ENCODE measurements around the gene FBXL14. TPM values are rescaled to one million over a fixed set of nuclear protein-coding genes. Genes with fewer than 3 reads are reported as not detected.

Gene FBXL14
- total RNA-seq, 1 experiment from 2014 or later: 7.9 TPM

DNA sequence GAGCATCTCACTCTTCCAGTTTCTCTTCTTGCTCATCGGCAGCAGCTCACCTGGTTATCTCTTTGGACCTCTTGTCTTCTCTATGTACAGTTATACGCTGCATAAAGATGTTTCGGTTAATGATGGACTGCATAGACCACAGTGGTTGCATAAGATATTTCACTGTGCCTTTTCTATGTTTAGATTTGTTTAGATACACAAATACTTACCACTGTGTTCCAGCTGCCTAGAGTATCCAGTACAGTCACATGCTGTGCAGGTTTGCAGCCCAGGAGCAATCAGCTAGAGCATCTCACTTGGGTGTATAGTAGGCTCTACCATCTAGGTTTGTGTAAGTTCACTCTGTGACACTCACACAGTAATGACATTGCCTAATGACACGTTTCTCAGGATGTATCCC is 57.6 kb downstream of the FBXL14 start:
- DNase-seq (ENCODE audit: low read depth): no peak

- peak; percentile 43 for DNase-seq (ENCODE audit: low read depth)
Measured at GRCh38 chr12:1534748-1535147, 59.6 kb downstream of the FBXL14 start.

- DNase-seq (ENCODE audit: low read depth): peak; percentile 86
Measured at GRCh38 chr12:1533602-1534304, 60.6 kb downstream of the FBXL14 start.

GRCh38 chr12:1533205-1533601 is 61.2 kb downstream of the FBXL14 start:
- DNase-seq (ENCODE audit: low read depth): peak; percentile 72

- no peak for DNase-seq (ENCODE audit: low read depth)
Measured at GRCh38 chr12:1532375-1533165, 61.8 kb downstream of the FBXL14 start.

GRCh38 chr12:1531654-1532374 is 62.6 kb downstream of the FBXL14 start:
- no peak for DNase-seq (ENCODE audit: low read depth)

DNA sequence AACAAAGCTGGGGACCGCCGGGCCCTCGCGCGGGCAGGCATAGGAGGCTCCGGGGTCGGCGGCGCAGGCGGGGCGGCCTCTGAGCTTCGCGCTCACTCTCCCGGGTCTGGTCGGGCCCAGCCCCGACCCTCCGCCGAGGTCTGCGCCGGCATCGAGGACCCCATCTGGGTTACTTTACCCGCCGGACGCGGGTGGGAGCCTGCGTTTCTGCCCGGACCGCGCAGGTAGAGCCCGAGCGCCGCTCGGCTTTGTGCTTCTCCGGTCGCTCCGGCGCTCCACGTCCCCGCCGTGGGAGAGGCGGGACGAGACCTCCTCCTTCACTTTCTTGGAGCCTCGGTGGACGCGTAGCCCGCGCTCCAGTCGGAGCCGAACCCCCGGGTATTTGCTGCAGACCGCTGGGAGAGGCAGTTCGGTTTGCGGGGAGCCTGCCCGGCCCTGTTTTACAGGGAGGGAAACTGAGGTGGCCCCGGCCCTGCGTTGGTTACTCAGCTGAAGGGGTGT is 63.2 kb downstream of the FBXL14 start:
- no peak for DNase-seq (ENCODE audit: low read depth)

DNA sequence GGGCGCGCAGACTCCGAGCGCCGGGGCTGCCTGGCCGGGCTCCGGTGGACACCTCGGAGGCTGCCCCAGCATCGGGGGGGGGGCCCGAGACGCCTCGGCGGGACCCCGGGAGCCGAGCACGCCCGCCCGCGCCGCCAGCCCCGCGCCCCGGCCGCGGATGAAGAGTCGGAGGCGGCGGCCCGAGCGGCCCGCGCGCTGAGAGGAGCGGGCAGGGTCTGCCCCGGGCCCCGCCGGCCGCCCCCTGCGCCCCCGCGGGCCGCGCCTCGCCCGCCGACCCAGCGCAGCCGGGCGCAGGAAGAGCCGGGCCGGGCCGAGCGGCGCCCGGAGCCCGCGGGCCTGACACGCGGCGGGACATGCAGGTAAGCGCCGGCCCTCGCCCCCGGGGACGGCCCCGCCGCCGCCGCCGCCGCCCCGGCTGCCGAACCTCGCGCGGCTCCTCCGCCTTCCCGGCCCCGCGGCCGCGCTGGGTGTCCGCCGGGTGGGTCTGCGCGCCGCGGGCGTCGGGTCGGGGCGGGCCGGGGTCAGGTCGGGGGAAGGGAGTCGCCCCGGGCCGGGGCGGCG is 63.7 kb downstream of the FBXL14 start:
- DNase-seq (ENCODE audit: low read depth): no peak

DNA sequence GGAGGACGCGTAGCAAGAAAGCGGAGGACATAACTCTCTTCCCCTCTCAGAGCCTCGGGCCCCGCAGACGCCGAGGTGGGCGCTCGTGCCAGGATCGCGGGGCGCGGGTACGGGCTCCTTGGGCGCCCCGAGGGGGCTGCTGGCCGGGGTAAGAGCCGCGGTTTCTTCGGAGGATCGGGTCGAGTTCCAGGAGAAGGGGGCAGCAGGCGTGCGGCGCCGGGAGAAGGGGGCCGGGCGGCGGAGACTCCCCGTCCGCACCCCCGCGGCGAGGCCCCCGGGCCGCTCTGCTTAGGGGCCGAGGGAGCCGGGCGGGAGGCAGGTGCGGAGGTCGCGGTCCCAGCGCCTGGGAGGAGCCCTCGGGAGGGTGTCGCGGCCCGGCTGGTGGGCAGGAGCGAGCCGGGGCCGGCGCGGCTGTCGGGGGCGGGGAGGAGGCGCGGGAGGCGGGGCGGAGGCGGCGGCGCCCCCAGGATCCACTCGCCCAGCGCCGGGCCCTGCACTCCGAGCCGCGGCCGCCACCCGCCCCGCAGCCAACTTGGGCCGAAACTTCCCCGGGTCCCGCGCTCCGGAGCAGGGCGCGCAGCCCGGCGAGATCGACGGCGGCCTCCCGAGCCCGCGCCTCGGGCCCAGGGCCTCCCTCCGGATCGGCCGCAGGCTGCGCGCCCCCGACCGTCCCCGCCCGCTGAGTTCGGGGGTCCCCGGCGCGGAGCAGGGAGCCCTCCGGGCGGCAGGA is 64.4 kb downstream of the FBXL14 start:
- DNase-seq (ENCODE audit: low read depth): no peak

- DNase-seq (ENCODE audit: low read depth): no peak
Measured at GRCh38 chr12:1529228-1529861, 65.0 kb downstream of the FBXL14 start.

GRCh38 chr12:1528791-1529190 is 65.6 kb downstream of the FBXL14 start:
- no peak for DNase-seq (ENCODE audit: low read depth)

DNA sequence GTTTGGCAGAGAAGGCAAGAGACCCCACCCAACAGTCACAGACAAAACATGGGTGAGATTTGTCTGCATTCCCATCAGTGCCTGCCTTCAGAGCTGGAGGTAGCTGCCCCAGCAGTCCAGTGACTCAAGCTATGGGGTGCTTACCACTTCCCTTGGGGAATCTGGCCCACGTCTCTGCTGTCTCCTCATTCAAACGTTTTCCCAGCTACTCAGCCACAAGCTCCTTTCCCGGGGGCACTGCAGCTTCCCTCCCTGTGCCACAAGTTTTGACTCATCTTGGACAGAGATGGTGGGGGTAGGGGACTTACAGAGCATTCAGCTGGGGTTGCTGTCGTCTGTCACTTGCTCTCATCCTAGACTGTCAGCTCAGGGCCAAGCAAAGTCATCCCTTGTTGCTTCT is 66.6 kb downstream of the FBXL14 start:
- DNase-seq (ENCODE audit: low read depth): peak; percentile 97

GRCh38 chr12:1525858-1526257 is 68.5 kb downstream of the FBXL14 start:
- DNase-seq (ENCODE audit: low read depth): no peak

GRCh38 chr12:1523558-1524050 is 70.8 kb downstream of the FBXL14 start:
- DNase-seq (ENCODE audit: low read depth): no peak

DNA sequence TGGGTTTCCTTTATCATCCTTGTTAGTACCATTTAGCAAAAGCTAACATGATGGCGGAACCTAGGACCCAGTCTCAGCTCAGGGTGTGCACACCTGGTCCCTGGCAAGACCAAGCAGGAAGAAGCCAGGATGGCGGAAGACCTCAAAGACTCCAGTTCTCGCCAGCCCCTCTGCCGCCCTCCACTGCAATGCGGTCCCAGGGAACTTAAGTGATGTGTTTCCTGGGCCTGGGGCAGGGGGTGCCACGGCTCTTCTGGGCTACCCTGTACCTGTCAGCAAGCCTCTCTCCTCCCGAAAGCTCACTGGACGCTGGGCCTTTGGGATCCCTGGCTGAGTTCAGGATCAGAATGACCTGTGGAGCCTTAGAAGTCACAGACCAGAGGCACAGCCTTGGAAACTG is 71.3 kb downstream of the FBXL14 start:
- no peak for DNase-seq (ENCODE audit: low read depth)

GRCh38 chr12:1519642-1520041 is 74.7 kb downstream of the FBXL14 start:
- DNase-seq (ENCODE audit: low read depth): no peak

DNA sequence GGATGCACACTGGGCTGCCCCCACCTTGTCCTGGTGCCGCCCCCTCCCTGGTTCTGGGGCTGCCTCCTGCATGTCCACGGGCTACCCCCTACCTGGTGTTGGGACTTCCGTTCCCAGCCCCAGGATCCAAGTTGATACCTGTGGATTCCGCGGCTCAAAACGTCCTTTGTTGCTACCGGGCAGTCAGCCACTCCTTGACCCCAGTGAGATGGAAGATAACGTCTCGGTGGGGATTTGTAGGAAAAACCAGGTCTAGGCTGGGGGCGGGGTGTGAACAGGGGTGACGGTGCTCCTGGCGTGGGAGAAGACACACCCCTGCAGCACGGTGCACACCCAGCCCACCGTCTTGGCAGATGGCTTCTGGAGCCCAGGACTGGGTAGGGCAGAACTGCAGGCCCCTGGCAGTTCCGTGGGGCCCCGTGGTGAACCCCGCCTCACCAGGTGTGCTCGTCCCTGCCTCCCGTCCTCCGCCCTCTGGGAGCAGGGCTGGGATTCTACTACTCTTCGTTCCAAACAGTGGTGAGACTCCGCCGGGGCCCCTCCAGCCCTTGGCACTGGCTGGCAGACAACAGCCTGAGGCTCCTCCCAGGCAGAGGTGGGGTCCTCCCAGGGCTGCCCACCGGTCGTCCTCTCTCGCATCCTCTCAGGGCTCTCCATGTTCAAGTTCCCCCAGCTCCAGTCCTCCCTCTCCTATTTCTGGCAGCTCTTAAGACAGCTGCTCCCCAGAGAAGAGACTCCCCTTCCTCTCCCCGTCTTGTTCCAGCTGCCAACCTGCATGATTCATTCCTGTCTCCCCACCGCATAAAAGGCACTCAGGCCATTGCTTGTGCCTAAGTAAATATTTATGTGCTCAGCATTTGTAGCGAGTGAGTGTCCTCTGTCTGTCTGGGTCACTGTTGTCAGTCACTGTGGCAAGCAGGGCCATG is 75.5 kb downstream of the FBXL14 start:
- peak; percentile 95 for DNase-seq (ENCODE audit: low read depth)

DNA sequence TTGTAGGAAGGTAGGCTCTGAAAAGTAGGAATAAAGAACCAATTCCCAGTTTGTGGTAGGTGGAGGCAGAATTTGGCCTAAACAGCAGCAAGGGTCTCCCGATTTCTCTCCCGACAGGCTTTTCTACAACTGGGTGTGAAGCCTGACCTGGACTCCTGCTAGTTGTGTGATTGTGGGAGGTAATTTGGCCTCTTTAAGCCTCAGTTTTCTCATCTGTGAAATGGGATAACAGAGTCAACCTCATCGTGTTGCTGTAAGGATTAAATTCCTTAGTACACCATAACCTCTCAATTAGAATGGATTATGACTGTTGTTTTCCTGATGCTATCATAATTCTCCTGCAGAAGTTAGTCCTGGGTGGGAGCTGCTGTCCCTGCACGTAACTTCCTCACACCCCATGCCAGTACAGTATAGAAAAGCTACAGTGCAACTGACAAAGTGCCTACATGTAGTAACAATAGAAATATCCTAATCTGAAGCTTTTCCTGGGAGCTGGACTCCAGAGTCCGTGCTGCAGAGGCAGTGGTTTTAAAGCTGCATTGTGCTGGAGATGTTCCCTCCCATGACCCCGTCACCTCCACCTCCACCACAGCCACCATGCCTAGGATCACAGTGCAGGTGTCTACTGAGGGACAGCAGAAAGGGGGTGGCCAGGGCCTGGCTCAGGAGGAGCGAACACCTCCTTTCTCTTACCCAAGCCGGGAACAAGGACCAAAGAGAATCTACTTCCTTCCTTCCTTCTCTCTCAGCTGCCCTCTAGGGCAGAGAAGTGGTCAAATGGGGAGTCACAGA is 76.5 kb downstream of the FBXL14 start:
- DNase-seq (ENCODE audit: low read depth): no peak

- DNase-seq (ENCODE audit: low read depth): peak; percentile 90
Measured at GRCh38 chr12:1517007-1517406, 77.4 kb downstream of the FBXL14 start.
